ENCODE results near the gene RIPOR2.
"Not testable (repeated sequence)": the region's sequence is repeated elsewhere in the genome, so short reads cannot be mapped to it uniquely, and the experiment has no call there.

Gene RIPOR2

GRCh38 chr6:24902782-24903181 lies 33.0 kb downstream of the RIPOR2 start:
- peak; percentile 95 for DNase-seq (ENCODE audit: low read depth)

DNA sequence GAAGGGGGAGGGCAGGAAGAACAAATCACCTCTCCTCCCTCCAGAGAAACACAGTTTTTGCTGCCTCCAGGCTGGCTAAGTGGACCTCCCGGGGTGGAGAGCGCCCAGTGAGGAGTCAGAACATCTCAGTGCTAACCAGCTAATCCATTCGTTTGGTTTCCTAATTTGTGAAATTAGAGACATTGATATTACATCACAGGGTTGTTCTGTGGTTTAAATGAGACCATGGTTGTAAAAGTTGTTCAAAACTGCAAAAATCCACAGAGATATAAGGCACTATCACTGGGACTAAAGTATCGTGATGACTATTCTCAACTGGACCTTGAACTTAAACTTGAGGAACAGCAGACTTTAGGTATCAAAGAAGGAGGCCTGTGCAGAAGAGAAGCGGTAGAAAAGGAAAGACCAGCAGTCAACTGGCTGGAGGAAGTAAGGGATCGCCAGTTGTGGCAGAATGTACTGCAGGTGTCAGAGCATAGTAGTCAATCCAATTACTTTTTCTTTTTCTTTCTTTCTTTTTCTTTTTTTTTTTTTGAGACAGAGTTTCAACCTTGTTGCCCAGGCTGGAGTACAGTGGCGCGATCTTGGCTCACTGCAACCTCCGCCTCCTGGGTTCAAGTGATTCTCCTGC lies 33.9 kb downstream of the RIPOR2 start:
- DNase-seq (ENCODE audit: low read depth), result no peak

GRCh38 chr6:24900917-24901697 lies 34.7 kb downstream of the RIPOR2 start:
- DNase-seq (ENCODE audit: low read depth), result no peak

DNA sequence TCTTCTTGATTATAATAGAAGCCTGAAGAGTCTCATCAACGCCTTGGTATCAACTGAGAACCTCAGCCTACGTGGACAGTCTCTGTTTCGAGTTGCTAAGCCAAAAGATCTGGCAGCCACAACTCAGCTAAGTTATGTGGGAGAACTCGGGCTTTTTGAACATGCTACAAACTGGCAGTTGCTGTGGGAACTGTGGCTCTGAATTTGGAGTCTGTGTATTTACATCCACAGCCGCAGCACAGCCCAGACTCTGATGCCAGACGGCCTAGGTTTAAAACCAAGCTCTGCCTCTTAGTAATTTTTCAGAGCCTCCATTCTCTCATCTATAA lies 35.8 kb downstream of the RIPOR2 start:
- DNase-seq (ENCODE audit: low read depth), result no peak

GRCh38 chr6:24899136-24899996 lies 36.4 kb downstream of the RIPOR2 start:
- no peak for DNase-seq (ENCODE audit: low read depth)

- DNase-seq (ENCODE audit: low read depth), result no peak
These were observed 37.1 kb downstream of the RIPOR2 start for GRCh38 chr6:24898676-24899075.

DNA sequence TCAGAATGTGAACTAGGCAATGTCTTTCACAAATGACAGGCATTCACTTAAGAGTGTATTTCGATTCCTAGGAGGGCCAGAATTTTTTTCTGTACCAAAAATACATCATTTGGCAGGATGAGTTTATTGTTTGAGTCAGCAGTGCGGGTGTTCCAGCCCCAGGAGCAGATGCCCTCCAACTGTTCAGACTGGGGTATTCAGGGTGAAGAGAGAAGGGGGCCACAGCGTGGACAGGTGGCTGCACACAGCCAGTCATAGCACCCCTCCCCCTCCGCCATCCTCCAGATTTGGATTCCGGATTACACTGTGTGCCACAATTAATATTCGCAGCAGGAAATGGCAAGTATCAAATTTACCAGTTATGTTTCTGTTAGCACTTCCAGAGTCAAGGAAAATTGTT lies 38.6 kb downstream of the RIPOR2 start:
- no peak for DNase-seq (ENCODE audit: low read depth)

- DNase-seq (ENCODE audit: low read depth), result no peak
These were observed 42.4 kb downstream of the RIPOR2 start for GRCh38 chr6:24893342-24893850.

DNA sequence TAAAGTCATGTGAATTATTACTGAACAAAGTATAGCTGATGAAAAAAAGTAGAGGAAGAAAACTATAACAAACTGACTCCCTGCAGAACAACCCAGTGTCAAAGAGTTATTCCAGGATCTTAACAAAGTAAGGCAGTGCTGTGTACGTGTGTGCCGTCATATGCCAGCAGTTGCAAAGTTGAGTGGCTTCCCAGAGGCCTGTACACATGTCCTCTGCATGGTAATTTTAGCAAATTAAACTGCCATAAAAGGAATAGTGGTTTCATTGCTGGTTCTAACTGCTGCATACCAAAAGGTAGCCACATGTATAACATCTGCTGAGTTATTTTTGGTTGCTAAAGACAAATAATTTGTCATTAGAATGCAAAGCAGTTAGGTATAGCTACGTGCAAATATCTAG lies 44.8 kb downstream of the RIPOR2 start:
- peak; percentile 67 for DNase-seq (ENCODE audit: low read depth)

- DNase-seq (ENCODE audit: low read depth), result no peak
These were observed 45.3 kb downstream of the RIPOR2 start for GRCh38 chr6:24890471-24890870.

GRCh38 chr6:24888715-24889370 lies 46.9 kb downstream of the RIPOR2 start:
- DNase-seq (ENCODE audit: low read depth), result no peak

GRCh38 chr6:24887545-24888140 lies 48.1 kb downstream of the RIPOR2 start:
- DNase-seq (ENCODE audit: low read depth), result peak; percentile 78

GRCh38 chr6:24883618-24884017 lies 52.1 kb downstream of the RIPOR2 start:
- peak; percentile 90 for DNase-seq (ENCODE audit: low read depth)

GRCh38 chr6:24882835-24883555 lies 52.8 kb downstream of the RIPOR2 start:
- no peak for DNase-seq (ENCODE audit: low read depth)

GRCh38 chr6:24882295-24882694 lies 53.5 kb downstream of the RIPOR2 start:
- DNase-seq (ENCODE audit: low read depth), result peak; percentile 66

- no peak for DNase-seq (ENCODE audit: low read depth)
These were observed 54.4 kb downstream of the RIPOR2 start for GRCh38 chr6:24881376-24881775.

DNA sequence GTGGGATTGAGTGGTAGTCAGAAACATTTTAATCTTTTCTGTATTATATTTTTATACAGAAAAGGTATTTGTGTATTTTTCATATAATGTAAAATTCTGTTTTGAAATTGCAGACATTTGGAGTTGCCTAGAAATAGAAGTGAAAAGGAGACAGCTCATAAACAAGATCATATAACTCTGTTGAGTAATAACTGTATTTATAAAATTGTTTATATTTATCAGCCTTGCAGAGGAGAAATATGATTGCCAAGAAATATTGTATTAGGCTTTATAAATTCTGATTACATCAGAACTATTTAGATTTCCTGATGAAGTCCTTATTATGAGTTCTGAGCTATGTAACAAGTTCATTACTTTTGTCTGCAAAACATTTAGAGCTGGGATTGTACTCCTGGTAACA lies 55.3 kb downstream of the RIPOR2 start:
- DNase-seq (ENCODE audit: low read depth), result no peak

GRCh38 chr6:24879351-24879750 lies 56.4 kb downstream of the RIPOR2 start:
- peak; percentile 92 for DNase-seq (ENCODE audit: low read depth)

GRCh38 chr6:24877747-24878146 lies 58.0 kb downstream of the RIPOR2 start:
- DNase-seq (ENCODE audit: low read depth), result not testable (repeated sequence)

- no peak for DNase-seq (ENCODE audit: low read depth)
These were observed 59.0 kb downstream of the RIPOR2 start for GRCh38 chr6:24876499-24877465.
